ENCODE results near the gene CSRNP3.

DNA sequence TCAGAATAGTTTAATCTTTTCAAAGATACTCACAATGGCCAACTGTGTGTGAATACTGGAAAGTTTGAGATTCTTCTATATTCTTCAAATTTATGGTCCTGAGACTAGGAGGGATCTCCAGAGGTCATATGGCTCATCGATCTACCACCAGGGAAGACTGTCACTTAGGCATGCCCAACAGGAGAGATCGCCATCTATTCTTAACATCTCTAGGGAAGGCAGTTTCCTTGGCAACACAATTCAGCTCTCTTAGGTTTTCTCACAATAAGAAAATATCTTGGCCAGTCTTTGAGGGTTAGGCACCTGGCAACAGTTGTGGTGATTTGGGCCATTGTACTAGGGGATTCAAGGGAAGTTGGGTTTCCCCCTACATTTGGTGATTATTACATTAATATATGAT lies 217.3 kb downstream of the CSRNP3 start:
- no peak for TF ChIP-seq POLR2A (IDR thresholded peaks at IDR 0.05)
- TF ChIP-seq, protein P1, sequence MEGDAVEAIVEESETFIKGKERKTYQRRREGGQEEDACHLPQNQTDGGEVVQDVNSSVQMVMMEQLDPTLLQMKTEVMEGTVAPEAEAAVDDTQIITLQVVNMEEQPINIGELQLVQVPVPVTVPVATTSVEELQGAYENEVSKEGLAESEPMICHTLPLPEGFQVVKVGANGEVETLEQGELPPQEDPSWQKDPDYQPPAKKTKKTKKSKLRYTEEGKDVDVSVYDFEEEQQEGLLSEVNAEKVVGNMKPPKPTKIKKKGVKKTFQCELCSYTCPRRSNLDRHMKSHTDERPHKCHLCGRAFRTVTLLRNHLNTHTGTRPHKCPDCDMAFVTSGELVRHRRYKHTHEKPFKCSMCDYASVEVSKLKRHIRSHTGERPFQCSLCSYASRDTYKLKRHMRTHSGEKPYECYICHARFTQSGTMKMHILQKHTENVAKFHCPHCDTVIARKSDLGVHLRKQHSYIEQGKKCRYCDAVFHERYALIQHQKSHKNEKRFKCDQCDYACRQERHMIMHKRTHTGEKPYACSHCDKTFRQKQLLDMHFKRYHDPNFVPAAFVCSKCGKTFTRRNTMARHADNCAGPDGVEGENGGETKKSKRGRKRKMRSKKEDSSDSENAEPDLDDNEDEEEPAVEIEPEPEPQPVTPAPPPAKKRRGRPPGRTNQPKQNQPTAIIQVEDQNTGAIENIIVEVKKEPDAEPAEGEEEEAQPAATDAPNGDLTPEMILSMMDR (IDR thresholded peaks at IDR 0.05) = no peak
- TF ChIP-seq EP300 (IDR thresholded peaks at IDR 0.05; ENCODE audit: low read depth) = no peak
